ENCODE data around the gene TXNDC17.

Gene TXNDC17

DNA sequence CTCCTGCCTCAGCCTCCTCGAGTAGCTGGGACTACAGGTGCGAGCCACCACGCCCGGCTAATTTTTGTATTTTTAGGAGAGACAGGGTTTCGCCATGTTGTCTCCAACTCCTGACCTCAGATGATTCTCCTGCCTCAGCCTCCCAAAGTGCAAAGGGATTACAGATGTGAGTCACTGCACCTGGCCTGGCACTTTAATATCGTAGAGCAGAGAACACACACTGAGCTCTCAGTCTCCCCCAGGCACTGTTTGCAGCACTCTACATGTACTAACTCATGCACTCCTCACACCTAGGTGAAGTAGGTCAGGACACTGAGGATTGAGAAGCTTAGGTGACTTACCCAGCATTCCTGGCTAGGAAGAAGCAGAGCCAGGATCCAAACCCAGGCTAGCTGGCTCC lies 25.7 kb downstream of the TXNDC17 start:
- no peak overlapping the region for H4K91ac ChIP-seq (ENCODE audit: low read depth, low read length)
- no peak overlapping the region for H2BK12ac ChIP-seq (ENCODE audit: low read length)
- no peaks in the 10 kb centered on the region for H3K27me3 ChIP-seq (ENCODE audit: insufficient read depth, low read length)
- H3K27ac ChIP-seq (ENCODE audit: low read depth, low read length): no peak overlapping the region
- no peak overlapping the region for H3K4me3 ChIP-seq (ENCODE audit: low read depth, low read length)
- DNase-seq: no peak
- no peak overlapping the region for H4K8ac ChIP-seq (ENCODE audit: low read depth, low read length)
- H3K79me1 ChIP-seq (ENCODE audit: low read length): no peaks in the 10 kb centered on the region
- no peak overlapping the region for H2AK5ac ChIP-seq (ENCODE audit: low read length)
- H3K4me2 ChIP-seq (ENCODE audit: low read length): no peak overlapping the region
- H2BK5ac ChIP-seq (ENCODE audit: low read depth, low read length, poor library complexity): no peak overlapping the region
- no peak overlapping the region for H4K12ac ChIP-seq (ENCODE audit: low read depth, low read length)
- no peak overlapping the region for H2AFZ ChIP-seq (ENCODE audit: insufficient read depth, low read length, poor library complexity)
- no peak overlapping the region for H3K18ac ChIP-seq (ENCODE audit: low read length)
- no peak overlapping the region for H3K9ac ChIP-seq (ENCODE audit: low read length)
- no CpG with 5 or more reads among the region's 6 CpGs for WGBS (ENCODE audit: extremely low coverage, insufficient coverage, insufficient read length)
- no peak overlapping the region for H2BK120ac ChIP-seq (ENCODE audit: insufficient read depth, low read length, poor library complexity)
- no peaks in the 10 kb centered on the region for H3K36me3 ChIP-seq (ENCODE audit: control insufficient read depth in 1 of 2, insufficient read depth in 2 of 2, low read length in 2 of 2)
- H3K9me3 ChIP-seq (ENCODE audit: insufficient read depth, low read depth, low read length): no peaks in the 10 kb centered on the region
- H3K4me1 ChIP-seq (ENCODE audit: control insufficient read depth in 1 of 2, insufficient read depth in 2 of 2, low read length in 2 of 2): peaks cover 0 to 2% of the 10 kb centered on the region in 2 experiments
- H3K4ac ChIP-seq (ENCODE audit: low read depth, low read length): no peak overlapping the region
- no peak overlapping the region for H3K14ac ChIP-seq (ENCODE audit: low read length)
- H3K79me2 ChIP-seq (ENCODE audit: control insufficient read depth, insufficient read depth, low read length, poor library complexity): no peaks in the 10 kb centered on the region
- no peak overlapping the region for H3K23ac ChIP-seq (ENCODE audit: low read length)

DNA sequence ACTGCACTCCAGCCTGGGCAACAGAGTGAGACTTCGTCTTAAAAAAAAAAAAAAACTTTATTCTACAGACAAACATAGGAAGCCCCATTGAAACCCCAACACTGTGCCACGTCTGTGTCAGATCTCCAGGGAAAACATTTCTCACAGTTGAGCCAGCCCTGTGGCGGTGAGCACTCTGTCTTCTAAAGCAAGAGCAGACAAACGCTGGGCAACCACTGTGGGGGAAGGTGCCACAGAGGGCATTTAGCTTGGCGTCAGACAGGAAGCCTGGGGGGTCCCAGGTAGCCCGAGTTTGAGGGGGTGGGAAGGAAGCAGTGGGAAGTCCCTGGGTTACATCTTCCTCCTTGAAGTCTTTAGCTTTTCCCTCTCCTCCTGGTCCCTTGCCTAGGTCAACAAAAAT lies 26.7 kb downstream of the TXNDC17 start:
- Histone ChIP-seq H3K27ac (ENCODE audit: low read depth, low read length) (no peak overlapping the region), H3K18ac (ENCODE audit: low read length) (no peak overlapping the region), H3K23ac (ENCODE audit: low read length) (no peak overlapping the region), H3K36me3 (ENCODE audit: control insufficient read depth in 1 of 2, insufficient read depth in 2 of 2, low read length in 2 of 2) (no peaks in the 10 kb centered on the region), H2AK5ac (ENCODE audit: low read length) (no peak overlapping the region), H3K4me2 (ENCODE audit: low read length) (no peak overlapping the region), H4K91ac (ENCODE audit: low read depth, low read length) (no peak overlapping the region), H2BK5ac (ENCODE audit: low read depth, low read length, poor library complexity) (no peak overlapping the region), H3K4me1 (ENCODE audit: control insufficient read depth in 1 of 2, insufficient read depth in 2 of 2, low read length in 2 of 2) (peaks cover 0 to 2% of the 10 kb centered on the region in 2 experiments), H3K27me3 (ENCODE audit: insufficient read depth, low read length) (no peaks in the 10 kb centered on the region), H2BK12ac (ENCODE audit: low read length) (no peak overlapping the region), H3K79me2 (ENCODE audit: control insufficient read depth, insufficient read depth, low read length, poor library complexity) (no peaks in the 10 kb centered on the region), H3K9me3 (ENCODE audit: insufficient read depth, low read depth, low read length) (no peaks in the 10 kb centered on the region), H3K14ac (ENCODE audit: low read length) (no peak overlapping the region), H4K8ac (ENCODE audit: low read depth, low read length) (no peak overlapping the region), H3K79me1 (ENCODE audit: low read length) (no peaks in the 10 kb centered on the region), H3K9ac (ENCODE audit: low read length) (no peak overlapping the region), H3K4ac (ENCODE audit: low read depth, low read length) (no peak overlapping the region), H3K4me3 (ENCODE audit: low read depth, low read length) (no peak overlapping the region), H4K12ac (ENCODE audit: low read depth, low read length) (no peak overlapping the region), H2BK120ac (ENCODE audit: insufficient read depth, low read length, poor library complexity) (no peak overlapping the region), H2AFZ (ENCODE audit: insufficient read depth, low read length, poor library complexity) (no peak overlapping the region)
- DNase-seq: no peak
- WGBS (ENCODE audit: extremely low coverage, insufficient coverage, insufficient read length): no CpG with 5 or more reads among the region's 6 CpGs

DNA sequence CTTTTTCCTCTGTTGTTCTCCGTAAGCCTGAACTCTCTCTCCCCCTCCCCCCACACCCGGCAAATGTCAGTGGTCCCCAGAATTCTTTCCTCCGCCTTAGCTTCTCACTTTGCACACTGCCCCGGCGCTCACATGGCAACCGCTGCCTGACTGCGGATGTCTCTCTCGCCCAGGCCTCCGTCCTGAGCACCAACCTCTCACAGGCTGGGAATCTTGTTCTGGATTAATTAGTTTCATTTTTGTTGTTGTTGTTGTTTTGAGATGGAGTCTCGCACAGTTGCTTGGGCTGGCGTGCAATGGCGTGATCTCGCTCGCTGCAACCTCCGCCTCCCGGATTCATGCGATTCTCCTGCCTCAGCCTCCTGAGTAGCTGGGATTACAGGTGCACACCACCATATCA lies 27.4 kb downstream of the TXNDC17 start:
- H2BK12ac ChIP-seq (ENCODE audit: low read length): no peak overlapping the region
- H4K91ac ChIP-seq (ENCODE audit: low read depth, low read length): no peak overlapping the region
- H2BK5ac ChIP-seq (ENCODE audit: low read depth, low read length, poor library complexity): no peak overlapping the region
- no CpG with 5 or more reads among the region's 17 CpGs for WGBS (ENCODE audit: extremely low coverage, insufficient coverage, insufficient read length)
- no peak overlapping the region for H4K12ac ChIP-seq (ENCODE audit: low read depth, low read length)
- H3K4me3 ChIP-seq (ENCODE audit: low read depth, low read length): no peak overlapping the region
- H3K9me3 ChIP-seq (ENCODE audit: insufficient read depth, low read depth, low read length): no peaks in the 10 kb centered on the region
- H3K36me3 ChIP-seq (ENCODE audit: control insufficient read depth in 1 of 2, insufficient read depth in 2 of 2, low read length in 2 of 2): no peaks in the 10 kb centered on the region
- H3K4me2 ChIP-seq (ENCODE audit: low read length): no peak overlapping the region
- H3K79me2 ChIP-seq (ENCODE audit: control insufficient read depth, insufficient read depth, low read length, poor library complexity): no peaks in the 10 kb centered on the region
- H2AFZ ChIP-seq (ENCODE audit: insufficient read depth, low read length, poor library complexity): no peak overlapping the region
- no peaks in the 10 kb centered on the region for H3K79me1 ChIP-seq (ENCODE audit: low read length)
- no peak overlapping the region for H2BK120ac ChIP-seq (ENCODE audit: insufficient read depth, low read length, poor library complexity)
- H3K27me3 ChIP-seq (ENCODE audit: insufficient read depth, low read length): no peaks in the 10 kb centered on the region
- DNase-seq: no peak
- H2AK5ac ChIP-seq (ENCODE audit: low read length): no peak overlapping the region
- H3K18ac ChIP-seq (ENCODE audit: low read length): no peak overlapping the region
- H3K27ac ChIP-seq (ENCODE audit: low read depth, low read length): no peak overlapping the region
- peaks cover 0 to 2% of the 10 kb centered on the region in 2 experiments for H3K4me1 ChIP-seq (ENCODE audit: control insufficient read depth in 1 of 2, insufficient read depth in 2 of 2, low read length in 2 of 2)
- H4K8ac ChIP-seq (ENCODE audit: low read depth, low read length): no peak overlapping the region
- H3K23ac ChIP-seq (ENCODE audit: low read length): no peak overlapping the region
- no peak overlapping the region for H3K14ac ChIP-seq (ENCODE audit: low read length)
- no peak overlapping the region for H3K9ac ChIP-seq (ENCODE audit: low read length)
- H3K4ac ChIP-seq (ENCODE audit: low read depth, low read length): no peak overlapping the region

DNA sequence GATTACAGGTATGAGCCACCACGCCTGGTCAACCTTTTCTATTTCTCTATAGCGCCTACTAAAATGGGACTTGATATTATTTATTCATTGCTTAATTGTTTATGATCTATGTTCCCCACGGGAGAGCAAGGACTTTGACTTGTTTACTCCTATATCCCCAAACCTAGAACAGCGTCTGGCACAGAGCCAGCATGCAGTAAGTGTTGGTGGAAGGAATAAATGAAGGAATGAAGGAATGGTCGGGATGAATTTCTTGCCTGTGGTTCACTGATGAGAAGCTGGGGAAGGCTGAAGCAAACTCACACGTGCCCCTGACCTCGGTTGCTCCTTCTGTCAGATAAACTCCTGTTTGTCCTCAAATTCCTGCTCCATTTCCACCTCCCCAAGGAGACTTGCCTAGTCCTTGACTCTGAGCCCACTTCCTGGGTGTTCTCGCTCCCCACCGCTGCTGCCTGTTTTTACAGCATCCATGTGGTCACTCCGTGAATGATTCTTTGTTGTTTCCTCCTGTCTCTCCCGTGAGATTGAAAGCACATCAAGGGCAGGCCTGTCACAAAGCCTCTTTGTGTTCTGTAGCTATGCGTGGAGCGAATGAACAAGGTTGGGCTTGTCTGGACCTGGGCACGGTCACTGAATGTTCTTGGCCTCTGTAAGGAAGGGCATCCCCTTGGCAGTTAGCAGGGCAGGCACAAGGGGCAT lies 28.0 kb downstream of the TXNDC17 start:
- peaks cover 0 to 2% of the 10 kb centered on the region in 2 experiments for H3K4me1 ChIP-seq (ENCODE audit: control insufficient read depth in 1 of 2, insufficient read depth in 2 of 2, low read length in 2 of 2)
- H2AFZ ChIP-seq (ENCODE audit: insufficient read depth, low read length, poor library complexity): no peak overlapping the region
- H2BK5ac ChIP-seq (ENCODE audit: low read depth, low read length, poor library complexity): no peak overlapping the region
- no peaks in the 10 kb centered on the region for H3K79me1 ChIP-seq (ENCODE audit: low read length)
- DNase-seq: no peak
- no peak overlapping the region for H2BK12ac ChIP-seq (ENCODE audit: low read length)
- no peak overlapping the region for H4K12ac ChIP-seq (ENCODE audit: low read depth, low read length)
- H4K8ac ChIP-seq (ENCODE audit: low read depth, low read length): no peak overlapping the region
- H3K23ac ChIP-seq (ENCODE audit: low read length): no peak overlapping the region
- H3K27me3 ChIP-seq (ENCODE audit: insufficient read depth, low read length): no peaks in the 10 kb centered on the region
- no peak overlapping the region for H2BK120ac ChIP-seq (ENCODE audit: insufficient read depth, low read length, poor library complexity)
- H3K36me3 ChIP-seq (ENCODE audit: control insufficient read depth in 1 of 2, insufficient read depth in 2 of 2, low read length in 2 of 2): no peaks in the 10 kb centered on the region
- no peak overlapping the region for H3K14ac ChIP-seq (ENCODE audit: low read length)
- no CpG with 5 or more reads among the region's 14 CpGs for WGBS (ENCODE audit: extremely low coverage, insufficient coverage, insufficient read length)
- no peak overlapping the region for H2AK5ac ChIP-seq (ENCODE audit: low read length)
- H3K9ac ChIP-seq (ENCODE audit: low read length): no peak overlapping the region
- H3K4me2 ChIP-seq (ENCODE audit: low read length): no peak overlapping the region
- H3K4ac ChIP-seq (ENCODE audit: low read depth, low read length): no peak overlapping the region
- no peak overlapping the region for H4K91ac ChIP-seq (ENCODE audit: low read depth, low read length)
- H3K9me3 ChIP-seq (ENCODE audit: insufficient read depth, low read depth, low read length): no peaks in the 10 kb centered on the region
- H3K4me3 ChIP-seq (ENCODE audit: low read depth, low read length): no peak overlapping the region
- H3K18ac ChIP-seq (ENCODE audit: low read length): no peak overlapping the region
- no peak overlapping the region for H3K27ac ChIP-seq (ENCODE audit: low read depth, low read length)
- no peaks in the 10 kb centered on the region for H3K79me2 ChIP-seq (ENCODE audit: control insufficient read depth, insufficient read depth, low read length, poor library complexity)
